Stimulated activated CD8-positive, alpha-beta memory T cell treated with anti-CD3 and anti-CD28 coated beads, Interleukin-2, amount 100 ng/mL, for 48 hours (primary cell): Measurements from ENCODE around the gene SLC19A1.

Source experiments
- DNase-seq, 2 donors: peaks; one replicate each; pipeline ENCODE4 v3.0.0-alpha.2; 2020; ENCODE audit warnings: low read depth in 2 of 2

SLC19A1 gene

DNA sequence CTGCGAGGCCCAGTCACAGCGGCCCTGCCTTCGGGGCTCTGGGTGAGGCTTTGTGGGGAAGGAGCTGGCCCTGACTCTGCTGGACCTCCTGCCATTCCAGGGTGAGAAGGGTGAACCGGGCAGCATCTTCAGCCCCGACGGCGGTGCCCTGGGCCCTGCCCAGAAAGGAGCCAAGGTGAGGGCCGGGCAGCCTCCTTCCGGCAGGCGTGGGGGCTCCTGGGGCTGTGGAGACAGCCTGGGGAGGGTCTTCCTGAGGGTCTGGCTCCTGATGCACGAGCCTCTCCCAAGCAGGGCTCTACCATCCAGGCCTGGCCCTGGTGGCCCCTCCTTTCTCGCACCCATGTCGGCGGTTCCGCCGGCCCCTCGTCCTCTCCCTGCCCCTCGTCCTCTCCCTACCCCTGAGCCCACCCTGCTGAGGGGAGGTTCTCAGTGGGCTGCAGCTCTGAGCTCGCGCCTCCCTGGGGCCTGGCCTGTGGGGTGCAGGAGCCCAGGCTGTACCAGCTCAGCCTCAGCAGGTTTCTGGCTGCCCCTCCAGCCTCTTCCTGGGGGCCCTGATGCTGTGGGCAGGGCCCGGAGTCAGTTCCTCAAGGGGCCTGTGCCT is 48.7 kb downstream of the SLC19A1 start:
- DNase-seq, result no peak

DNA sequence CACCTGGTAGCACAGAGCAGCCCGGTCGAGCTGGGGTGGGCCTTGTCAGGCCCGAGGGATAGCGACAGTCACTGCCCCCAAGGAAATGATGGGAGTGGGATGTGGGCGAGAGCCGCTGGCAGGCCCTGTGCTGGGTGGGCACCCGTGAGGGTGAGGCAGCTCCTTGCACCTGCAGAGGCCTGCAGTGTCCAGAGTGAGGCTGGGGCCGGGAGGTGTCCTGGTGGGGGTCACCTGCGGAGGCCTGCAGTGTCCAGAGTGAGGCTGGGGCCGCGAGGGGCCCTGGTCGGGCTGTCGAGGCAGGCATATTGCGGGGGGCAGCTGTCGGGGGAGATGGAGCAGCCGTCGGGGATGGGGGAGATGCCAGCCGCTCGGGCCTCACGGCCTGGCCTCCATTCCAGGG is 49.5 kb downstream of the SLC19A1 start:
- DNase-seq, result no peak

DNA sequence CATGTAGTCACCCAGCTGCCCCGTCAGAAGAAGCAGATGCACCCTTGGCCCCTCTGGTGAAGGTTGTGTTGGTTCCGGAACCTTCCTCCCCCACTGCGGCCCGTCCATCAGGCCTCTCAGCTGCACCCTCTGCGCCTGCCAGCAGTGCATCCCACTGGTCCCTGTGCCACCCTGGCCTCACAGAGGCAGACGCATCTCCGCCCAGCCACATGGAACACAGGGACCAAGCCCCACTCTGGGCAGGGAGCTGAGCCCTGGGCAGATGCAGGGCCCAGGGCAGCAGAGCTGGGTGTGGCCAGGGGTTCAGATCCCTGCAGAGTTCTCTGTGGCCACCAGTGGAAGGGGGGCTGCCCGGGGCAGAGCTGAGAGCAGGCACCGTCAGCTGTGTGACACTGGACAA is 50.6 kb downstream of the SLC19A1 start:
- DNase-seq, result no peak

- no peak for DNase-seq
Measured at GRCh38 chr21:45491056-45491455, 51.2 kb downstream of the SLC19A1 start.

- DNase-seq, result no peak
Measured at GRCh38 chr21:45490049-45490731, 52.0 kb downstream of the SLC19A1 start.

- no peak for DNase-seq
Measured at GRCh38 chr21:45489722-45489982, 52.6 kb downstream of the SLC19A1 start.

DNA sequence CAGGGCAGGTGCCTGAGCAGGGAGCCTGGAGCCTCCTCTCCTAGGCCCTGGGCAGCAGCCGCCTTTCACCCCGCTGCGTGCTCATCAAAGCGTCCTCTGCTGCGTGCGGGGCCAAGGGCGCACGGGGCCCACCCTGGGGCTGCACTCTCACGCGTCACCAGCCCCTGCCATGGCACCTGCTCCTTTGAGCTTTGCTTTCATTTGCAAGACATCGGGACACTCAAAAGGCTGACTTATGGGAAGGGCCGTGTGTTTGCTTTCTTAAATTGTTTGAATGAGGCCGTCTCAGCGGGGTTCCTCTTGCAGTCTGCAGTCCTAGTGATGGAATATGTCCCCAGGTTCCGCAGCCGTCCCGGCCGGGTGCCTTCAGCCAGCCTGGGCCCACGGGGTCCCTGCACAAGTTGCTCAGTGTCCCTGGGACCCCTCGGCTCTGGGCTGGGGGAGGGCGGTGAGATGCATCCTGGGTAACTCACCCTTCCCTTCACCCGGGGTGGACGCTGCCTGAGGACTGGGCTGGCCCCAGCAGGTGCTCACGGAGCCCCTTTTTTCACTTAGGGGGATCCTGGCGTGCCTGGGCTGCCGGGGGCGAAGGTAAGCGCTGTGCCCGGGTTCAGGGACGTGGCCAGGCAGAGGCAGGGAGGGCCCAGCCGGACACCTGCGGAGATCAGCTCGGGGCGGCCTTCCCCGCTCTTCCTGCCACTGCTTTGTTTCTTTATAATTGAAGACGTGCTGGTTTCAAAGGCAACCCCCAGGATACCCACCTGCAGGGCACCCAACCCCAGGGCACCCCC is 53.1 kb downstream of the SLC19A1 start:
- no peak for DNase-seq

DNA sequence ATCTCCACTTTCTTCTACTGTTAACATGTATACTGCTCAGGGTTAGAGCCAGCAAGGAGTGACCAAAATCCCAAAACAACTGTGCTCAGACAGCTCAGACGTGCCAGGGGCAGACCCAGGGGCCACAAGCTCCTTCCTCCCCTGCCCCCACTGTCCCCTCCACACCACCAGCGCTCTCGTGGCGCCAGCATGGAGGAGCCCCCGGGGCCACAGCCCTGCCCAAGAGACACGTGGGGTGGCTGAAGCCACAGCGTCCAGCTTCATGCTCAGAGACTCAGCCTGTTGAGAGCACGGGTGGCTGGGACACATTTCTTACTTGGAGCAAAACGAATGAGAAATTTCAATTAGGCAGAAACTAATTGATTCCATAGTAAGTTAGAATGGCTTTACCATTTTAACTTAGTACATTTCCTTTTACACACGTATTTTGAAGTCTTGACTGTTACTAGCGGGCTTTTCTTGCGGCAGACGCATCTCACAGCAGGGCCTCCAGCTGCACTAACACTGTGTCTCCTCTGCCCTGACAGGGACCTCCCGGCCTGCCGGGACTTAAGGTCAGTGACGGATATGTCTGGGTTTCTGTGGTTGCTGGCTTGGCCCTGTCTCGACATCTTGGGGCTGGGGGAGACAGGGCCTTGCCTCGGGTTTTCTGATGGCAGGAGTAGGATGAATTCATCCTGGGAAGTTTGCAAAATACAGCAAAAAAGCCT is 54.2 kb downstream of the SLC19A1 start:
- no peak for DNase-seq

GRCh38 chr21:45487161-45487806 is 55.0 kb downstream of the SLC19A1 start:
- DNase-seq, result no peak

GRCh38 chr21:45486443-45487160 is 55.6 kb downstream of the SLC19A1 start:
- DNase-seq, result no peak

GRCh38 chr21:45485686-45486442 is 56.4 kb downstream of the SLC19A1 start:
- DNase-seq, result no peak

DNA sequence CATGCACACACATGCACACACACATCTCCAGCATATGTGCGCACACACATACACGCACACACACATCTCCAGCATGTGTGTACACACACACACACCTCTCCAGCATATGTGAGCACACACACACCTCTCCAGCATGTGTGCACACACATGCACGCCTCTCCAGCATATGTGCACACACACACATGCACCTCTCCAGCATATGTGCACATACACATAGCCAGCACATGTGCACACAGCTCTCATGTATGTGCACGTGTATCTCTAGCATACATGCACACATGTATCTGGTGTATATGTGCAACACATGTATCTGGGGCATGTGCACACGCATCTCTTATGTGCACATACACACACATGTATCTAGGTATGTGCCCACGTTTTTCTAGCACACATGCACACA is 57.9 kb downstream of the SLC19A1 start:
- no peak for DNase-seq

- peak in 1 of 2 donors; percentile 36 for DNase-seq
Measured at GRCh38 chr21:45482899-45483821, 59.1 kb downstream of the SLC19A1 start.

GRCh38 chr21:45481977-45482898 is 60.0 kb downstream of the SLC19A1 start:
- DNase-seq, result no peak

GRCh38 chr21:45481566-45481965 is 60.7 kb downstream of the SLC19A1 start:
- DNase-seq, result no peak

- DNase-seq, result no peak
Measured at GRCh38 chr21:45480701-45481500, 61.3 kb downstream of the SLC19A1 start.
